Aorta (tissue), 4 donors: ENCODE data around the gene ENO1. TPM values are rescaled to one million over a fixed set of nuclear protein-coding genes. Genes with fewer than 3 reads are reported as not detected.

Experiments used
- microRNA-seq, 2 donors: library from miRNA; unstranded; fragments of <30 nt; microRNA quantifications; one replicate each; pipeline ENCODE4 v1.2.0, GENCODE V29; 2020
- polyA plus RNA-seq, 2 donors: library from polyadenylated mRNA; stranded (reverse); fragments of 200-250 nt; gene quantifications; one replicate each; pipeline ENCODE4 v1.2.3, GENCODE V29; 2013
- total RNA-seq, 2 donors: library from RNA; stranded (reverse); fragmentation: NEBNext Ultra II Directional; extraction: Animal tissue kit (Norgen Biotek cat#: 25700); gene quantifications; one replicate each; pipeline ENCODE4 v1.2.1, GENCODE V29; 2021
- donor health status: healthy with polysubstance abuse.
- donor health status: Bipolar disorder and iron deficiency.
- donor health status: DM: no; HTN: no; CAD: no.
- donor health status: DM: yes; HTN: yes; CAD: no.

The ENO1 gene
- total and polyA plus RNA-seq, 4 donors: 333 to 688 (median 528) TPM

Small RNA genes within 50 kb of the gene (microRNA-seq; reads per million reads assigned to microRNA genes)
- gene MIR6728: 0 reads per million in 2 donors

Other genes with a start within 250 kb of the ENO1 start
- 100 to 1,000 TPM; 111 to 133 TPM for gene RERE, start 61.0 kb downstream of the ENO1 start, total RNA-seq
- gene RERE, start 61.0 kb downstream of the ENO1 start, polyA plus RNA-seq: 10 to 100 TPM; 26.8 to 54.4 TPM
- not detected for gene CA6, start 67.2 kb upstream of the ENO1 start, total RNA-seq
- gene CA6, start 67.2 kb upstream of the ENO1 start, polyA plus RNA-seq: not detected
- not detected for gene SLC2A7, start 147.7 kb upstream of the ENO1 start, total RNA-seq
- not detected for gene SLC2A7, start 147.7 kb upstream of the ENO1 start, polyA plus RNA-seq
- gene SLC2A5, start 190.9 kb upstream of the ENO1 start, total RNA-seq: 10 to 100 TPM in 1 of 2 donors, 1 to 10 TPM in 1; 5.8 to 17.5 TPM
- 10 to 100 TPM in 1 of 2 donors, under 1 TPM in 1; 0.31 to 10.5 TPM for gene SLC2A5, start 190.9 kb upstream of the ENO1 start, polyA plus RNA-seq